ENCODE data around the gene SLC25A13.

DNA sequence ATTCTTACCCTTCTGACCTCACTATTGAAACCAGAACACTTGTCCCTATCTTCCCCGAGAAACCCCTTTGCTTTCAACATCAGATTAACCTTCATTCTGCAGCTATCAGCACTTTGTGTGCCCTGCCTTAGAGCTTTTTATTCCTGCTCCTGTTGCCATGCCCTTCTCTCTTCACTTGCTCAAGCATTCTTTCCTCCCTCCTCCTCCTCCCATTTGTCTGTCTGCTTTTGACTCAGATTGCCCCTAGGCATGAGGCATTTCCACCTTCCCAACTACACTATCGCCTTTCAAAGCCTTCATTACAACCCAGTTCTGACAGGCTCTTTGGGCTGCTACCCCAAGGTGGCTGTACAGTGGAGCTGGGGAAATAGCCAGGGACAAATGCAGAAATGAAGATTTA is 143.3 kb downstream of the SLC25A13 start:
- TF ChIP-seq, protein P1, sequence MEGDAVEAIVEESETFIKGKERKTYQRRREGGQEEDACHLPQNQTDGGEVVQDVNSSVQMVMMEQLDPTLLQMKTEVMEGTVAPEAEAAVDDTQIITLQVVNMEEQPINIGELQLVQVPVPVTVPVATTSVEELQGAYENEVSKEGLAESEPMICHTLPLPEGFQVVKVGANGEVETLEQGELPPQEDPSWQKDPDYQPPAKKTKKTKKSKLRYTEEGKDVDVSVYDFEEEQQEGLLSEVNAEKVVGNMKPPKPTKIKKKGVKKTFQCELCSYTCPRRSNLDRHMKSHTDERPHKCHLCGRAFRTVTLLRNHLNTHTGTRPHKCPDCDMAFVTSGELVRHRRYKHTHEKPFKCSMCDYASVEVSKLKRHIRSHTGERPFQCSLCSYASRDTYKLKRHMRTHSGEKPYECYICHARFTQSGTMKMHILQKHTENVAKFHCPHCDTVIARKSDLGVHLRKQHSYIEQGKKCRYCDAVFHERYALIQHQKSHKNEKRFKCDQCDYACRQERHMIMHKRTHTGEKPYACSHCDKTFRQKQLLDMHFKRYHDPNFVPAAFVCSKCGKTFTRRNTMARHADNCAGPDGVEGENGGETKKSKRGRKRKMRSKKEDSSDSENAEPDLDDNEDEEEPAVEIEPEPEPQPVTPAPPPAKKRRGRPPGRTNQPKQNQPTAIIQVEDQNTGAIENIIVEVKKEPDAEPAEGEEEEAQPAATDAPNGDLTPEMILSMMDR (IDR thresholded peaks at IDR 0.05; ENCODE audit: low read depth, low read length), result no peak
- TF ChIP-seq, protein P2, sequence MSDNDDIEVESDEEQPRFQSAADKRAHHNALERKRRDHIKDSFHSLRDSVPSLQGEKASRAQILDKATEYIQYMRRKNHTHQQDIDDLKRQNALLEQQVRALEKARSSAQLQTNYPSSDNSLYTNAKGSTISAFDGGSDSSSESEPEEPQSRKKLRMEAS (IDR thresholded peaks at IDR 0.05; ENCODE audit: low read depth, low read length), result no peak
- TF ChIP-seq POLR2A (IDR thresholded peaks at IDR 0.05; ENCODE audit: extremely low read depth, insufficient read length) (no peak), MYC (IDR thresholded peaks at IDR 0.05; ENCODE audit: low read depth, low read length) (no peak)
